Glomerular endothelial cell (primary cell): Measurements from ENCODE around the gene EIF4E3. TPM values are rescaled to one million over a fixed set of nuclear protein-coding genes. Genes with fewer than 3 reads are reported as not detected.

Source experiments
- DNase-seq: peaks from one replicate; pipeline ENCODE4 v3.0.0-alpha.2; 2011; ENCODE audit warnings: low read depth, low spot score; ENCODE audit errors: extremely low read depth
- total RNA-seq: library from RNA; depleted of rRNA; stranded (reverse); fragments of >200 nt; gene quantifications from 2 replicates; pipeline ENCODE4 v1.2.3, GENCODE V29; 2015

The EIF4E3 gene
- total RNA-seq, 1 donor from 2014 or later: 4.7 TPM

DNA sequence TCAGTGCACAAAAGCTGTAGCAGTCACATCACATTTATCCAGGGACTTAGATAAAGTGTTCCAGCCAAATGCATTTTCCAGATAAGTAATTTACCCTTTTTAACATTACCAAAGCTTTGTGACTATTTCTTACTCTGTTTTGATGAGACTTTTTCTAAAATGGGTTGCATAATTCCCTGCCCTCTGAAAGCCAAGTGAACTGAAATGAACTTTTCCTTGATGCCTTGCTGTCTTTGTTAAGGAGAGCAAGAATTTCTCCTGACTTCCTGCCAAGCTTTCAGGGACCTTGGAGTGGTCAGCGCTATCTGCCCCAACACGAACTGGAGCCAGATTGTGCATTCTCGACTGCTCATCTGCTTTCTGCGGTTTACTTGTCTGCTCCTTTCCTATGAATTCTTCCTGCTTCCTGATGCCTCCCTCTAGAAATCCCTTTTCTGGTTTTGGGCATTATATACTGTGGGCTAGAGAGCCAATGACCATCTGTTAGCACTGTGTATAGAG, 34.8 kb downstream of the EIF4E3 start:
- no peak for DNase-seq

DNA sequence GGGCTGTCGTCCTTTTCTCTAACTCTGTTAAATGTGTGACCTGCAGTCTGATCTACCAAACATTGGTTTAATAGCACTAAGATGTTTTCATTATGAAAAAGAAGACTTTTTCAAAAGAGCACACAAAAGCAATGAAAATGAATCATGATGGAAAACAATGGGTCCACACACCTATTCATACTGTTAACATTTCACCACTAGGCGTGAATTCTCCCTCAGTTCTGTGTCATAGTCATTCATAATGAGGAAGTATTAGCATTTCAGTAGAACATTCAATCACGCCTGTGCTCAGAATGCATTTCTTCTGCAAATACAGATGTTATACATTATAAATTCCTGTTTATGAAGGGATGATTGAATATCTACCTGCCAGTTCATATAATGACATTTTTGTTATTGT, 35.9 kb downstream of the EIF4E3 start:
- no peak for DNase-seq

DNA sequence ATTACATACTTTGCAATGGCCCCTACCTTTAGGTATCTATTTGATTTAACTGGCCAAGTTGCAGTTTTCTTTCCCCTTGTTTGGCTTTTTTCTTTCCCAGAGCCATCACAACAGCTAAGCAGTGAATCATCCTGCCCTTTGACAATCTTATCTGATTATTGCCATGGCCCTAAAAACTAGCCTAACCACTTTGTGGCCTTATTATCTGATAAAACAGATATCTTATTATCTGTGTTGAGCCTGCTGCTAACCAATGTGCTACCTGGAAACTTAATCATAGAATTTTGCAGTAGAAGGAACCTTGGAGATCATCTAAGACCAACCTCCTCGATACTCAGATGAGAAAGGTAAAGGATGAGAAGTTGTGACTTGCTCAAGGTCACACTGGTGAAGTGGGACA, 37.1 kb downstream of the EIF4E3 start:
- no peak for DNase-seq

DNA sequence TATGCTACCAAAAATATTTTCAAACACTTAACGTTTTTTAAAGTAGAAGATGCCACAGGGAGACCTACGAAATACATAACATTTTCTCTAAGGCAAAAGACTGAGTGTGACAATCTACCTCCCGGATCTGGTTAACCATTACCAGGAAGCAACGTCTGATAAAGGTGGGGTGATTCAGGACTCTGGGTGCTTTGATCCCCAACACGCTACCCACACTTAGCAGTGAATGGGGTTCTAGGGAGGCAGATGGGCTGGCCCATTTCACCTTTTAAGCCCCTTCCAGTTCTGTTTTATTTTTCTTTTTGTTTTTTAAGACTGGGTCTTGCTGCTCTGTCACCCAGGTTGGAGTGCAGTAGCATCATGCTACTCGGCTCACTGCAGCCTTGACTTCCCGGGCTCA, 39.5 kb downstream of the EIF4E3 start:
- DNase-seq: no peak

DNA sequence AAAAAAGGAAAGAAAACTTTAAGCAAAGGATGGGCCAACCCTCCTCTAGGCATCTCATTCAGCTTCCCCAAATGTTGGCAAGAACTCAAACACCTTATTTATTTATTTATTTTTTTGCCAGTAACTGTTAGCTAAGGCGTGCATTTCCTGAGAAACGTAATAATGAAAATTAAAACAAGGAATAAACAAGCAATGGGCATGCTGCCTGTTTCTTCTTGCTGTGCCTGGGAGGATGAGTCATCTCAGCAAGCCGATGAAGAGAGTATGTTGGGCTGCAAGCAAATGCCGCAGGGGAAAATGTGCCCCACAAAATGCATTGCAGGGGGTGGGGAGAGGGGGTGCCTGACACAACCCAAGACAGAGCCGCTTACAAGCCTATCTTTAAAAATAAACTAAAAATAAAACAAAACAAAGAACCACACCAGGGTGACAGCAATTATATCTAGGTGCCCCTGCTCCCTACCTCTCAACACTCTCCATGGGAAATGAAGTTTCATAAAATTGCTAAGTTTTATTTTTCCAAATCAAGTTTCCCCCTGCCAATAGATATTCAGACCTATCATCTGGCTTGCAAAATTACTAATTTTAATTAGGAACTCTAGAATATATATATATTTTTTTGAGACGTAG, 40.3 kb downstream of the EIF4E3 start:
- no peak for DNase-seq

DNA sequence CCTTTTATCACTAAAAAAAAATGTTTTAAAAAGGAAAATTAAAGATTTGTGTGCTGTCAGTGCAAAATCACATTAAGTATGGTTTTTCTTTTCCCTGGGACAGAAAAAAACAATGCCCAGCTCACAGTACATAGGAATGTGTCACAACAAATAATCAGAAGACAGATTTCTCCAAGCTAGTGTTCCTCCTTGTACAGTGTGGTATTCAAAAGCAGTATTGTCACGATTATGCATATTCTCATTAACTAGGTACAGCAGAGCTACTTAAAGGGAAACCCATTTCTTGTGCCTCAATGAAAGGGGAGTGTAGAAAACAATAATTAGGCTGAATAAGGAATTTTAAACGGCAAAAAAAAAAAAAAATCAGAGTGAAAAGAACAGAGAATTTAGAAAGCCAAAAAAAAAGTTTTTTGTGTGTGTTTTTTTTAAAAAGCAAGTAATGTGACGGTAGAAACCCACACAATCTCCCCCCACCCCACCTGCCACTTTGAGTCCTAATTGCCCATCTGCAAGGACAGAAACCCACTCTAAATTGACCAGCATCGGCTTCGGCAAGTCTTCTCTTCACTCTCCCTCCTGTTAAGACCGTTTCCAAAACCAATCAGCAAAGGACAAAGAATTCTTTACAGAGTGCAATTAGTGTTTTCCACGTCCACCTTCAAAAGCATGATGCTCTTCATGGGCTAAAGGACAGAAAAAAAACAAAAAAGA, 41.0 kb downstream of the EIF4E3 start:
- DNase-seq: no peak

DNA sequence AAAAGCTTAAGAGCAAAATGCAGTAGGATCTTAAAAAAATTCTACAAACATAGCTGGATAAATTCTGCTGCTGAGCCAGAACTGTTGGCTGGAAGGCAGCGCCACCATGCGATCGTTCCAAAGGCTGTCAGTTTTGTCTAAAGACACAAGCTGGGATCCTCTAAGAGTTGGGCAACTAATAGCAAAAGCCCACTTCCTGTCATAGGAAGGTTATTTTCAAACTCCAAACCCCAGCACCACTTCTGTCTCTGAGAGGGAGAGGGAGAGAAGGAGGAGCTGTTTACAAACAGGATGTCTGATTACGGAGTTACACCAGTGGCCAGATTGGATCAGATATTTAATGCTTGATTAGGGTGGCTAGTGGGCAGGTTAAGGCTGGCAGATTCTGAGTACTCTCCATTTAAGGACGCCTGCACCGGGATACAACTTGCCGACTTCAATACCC, 44.0 kb downstream of the EIF4E3 start:
- no peak for DNase-seq

DNA sequence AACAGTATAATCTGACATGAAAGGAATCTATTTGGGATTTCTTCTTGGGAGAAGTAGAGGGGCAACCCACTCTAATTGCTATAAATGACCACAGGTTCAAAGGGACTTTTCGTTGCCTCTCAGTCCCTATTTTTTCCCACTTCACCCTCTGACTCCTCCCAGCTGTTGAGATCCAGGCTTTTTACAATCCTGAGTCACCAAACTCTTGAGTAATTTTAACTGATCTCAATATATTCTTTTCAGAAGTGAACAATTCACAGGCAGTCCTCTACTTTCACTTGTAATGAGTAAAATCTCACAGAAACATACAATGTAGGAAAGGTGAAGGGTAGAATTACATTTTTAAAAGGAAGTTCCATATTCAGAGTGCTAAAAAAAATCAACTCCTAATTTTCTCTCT, 44.6 kb downstream of the EIF4E3 start:
- DNase-seq: no peak

DNA sequence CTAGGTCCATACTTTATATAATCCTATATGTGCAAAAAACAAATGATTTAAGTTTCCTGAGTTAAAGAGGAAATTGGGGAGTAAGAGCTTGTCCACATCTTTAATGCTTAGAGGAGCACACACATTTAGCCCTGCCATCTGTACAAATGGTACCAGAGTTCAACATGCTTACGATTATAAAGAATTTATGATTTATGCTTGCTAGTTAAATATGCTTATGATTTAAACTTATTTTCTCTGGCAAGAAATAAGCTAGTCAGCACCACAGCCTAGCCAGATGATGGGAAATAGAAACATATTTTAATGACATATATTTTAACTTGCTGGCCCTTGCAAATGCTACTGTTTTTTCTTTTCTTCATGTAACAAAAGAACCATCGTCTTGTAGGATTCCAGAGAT, 48.3 kb downstream of the EIF4E3 start:
- no peak for DNase-seq

DNA sequence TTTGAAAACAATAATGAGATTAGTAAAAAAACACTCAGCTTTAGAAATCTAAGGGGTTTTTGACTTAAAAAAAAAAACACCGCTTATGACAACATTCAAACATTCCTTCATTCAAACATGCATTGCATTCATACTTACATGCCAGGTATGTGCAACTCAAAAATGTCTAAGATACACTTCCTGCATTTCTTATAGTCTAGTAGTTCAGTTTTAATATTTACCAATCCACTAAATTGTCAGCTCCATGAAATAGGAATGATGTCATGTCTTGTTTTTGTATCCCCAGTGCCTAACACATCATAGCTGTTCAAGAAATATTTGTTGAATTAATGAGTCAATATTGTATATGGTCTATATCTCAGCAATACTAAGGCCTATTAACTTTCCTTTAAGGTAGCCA, 51.7 kb downstream of the EIF4E3 start:
- DNase-seq: no peak

DNA sequence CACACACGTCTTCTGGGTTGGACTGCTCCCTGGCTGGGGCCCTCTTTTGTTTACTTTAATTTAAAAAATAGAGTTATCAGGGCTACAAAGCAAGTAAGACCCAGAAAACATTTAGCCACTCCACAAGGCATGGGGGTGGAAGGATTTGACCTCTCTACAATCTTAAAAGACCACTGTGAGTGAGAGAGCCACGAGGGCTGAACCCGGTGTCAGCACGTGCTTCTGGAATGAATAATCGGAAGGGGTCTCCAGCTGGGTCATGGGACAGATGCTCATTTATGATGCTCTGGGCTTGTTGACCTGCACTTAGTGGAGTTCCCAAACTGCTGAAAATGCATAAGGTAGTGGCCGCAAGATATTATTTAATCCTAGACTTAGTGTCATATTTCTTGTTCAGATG, 52.4 kb downstream of the EIF4E3 start:
- DNase-seq: no peak

DNA sequence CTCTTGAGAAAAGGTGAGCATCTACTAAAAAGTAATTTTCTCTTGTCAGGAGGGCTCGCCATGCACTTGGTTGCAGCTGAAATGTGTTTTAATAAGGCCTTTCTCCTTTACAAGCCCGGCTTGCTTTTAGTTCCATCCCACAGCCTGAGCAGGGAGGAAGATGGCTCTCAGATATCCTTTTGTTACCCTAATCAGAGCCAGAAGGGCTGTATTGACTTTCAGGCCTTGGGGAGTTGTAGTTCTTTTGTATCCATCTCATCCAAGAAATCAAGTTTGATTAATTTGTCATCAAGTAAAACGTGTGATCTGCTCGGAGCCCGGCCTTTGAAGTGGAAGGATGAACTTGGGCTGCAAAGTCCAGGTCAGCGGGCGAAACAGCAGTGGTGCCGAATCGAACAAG, 52.9 kb downstream of the EIF4E3 start:
- no peak for DNase-seq

DNA sequence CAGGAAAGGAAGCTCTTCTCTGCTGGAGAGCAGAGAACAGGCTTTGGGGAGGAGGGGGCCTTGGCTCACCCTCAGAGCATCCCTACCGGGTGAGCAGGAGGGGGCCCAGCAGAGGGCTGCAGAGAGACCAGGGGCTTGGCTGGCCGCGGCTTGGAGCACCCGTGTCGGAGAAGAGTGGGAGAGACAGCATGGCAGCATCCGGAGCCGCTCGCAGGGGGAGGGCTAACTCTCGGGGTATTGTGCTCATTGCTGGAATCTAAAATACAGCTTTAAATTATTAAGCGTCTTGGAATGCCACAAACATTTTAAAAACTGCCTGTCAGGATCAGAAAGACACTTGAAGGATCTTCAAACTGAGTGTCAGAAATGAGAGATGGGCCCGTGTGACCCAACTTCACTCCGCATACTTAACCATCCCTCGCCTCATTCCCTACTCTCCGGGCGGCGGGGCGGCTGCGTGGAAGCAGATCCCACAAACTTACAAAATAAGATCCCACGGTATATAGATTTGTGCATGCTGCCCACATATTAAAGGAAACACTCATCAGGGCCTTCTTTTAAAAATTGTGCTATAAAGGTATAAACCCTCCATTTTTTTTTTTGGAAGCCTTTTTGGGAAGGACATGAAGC, 53.9 kb downstream of the EIF4E3 start:
- no peak for DNase-seq

DNA sequence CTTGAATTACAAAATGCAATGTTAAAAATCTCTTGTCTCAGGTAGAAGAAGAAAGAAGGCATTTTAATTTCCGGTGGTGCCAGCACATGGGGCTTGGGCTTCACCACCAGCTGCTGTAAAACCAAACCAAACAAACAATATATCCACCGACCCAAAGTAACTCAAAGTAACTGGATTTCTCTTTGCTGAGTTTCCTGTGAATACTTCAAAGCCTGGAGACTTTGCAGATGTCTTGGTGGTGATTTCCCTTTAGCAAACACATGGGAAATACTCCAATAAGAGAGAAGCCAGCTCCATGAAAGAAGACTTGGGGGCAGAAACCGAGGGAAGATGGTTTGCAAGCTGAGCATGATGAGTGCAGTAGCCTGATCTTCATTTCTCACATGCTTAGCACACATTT, 62.6 kb downstream of the EIF4E3 start:
- DNase-seq: no peak

DNA sequence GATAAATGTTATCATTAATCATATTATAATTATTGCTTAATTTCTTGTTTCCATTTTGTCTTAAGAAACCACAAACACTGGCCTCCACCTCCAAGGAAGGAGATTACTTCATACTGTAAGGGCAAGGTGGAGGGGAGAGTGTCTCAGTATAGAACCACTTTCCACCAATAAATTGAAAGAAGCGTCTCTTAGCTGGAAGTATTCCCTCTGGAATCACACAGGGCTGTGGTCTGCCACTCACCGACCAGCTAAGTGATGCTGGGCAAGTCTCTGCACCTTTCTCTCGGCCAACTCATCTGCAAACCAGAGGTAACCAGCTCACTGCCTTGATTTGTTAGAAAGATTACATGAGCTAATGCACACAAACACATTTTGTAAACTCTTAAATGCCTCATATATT, 63.1 kb downstream of the EIF4E3 start:
- no peak for DNase-seq

DNA sequence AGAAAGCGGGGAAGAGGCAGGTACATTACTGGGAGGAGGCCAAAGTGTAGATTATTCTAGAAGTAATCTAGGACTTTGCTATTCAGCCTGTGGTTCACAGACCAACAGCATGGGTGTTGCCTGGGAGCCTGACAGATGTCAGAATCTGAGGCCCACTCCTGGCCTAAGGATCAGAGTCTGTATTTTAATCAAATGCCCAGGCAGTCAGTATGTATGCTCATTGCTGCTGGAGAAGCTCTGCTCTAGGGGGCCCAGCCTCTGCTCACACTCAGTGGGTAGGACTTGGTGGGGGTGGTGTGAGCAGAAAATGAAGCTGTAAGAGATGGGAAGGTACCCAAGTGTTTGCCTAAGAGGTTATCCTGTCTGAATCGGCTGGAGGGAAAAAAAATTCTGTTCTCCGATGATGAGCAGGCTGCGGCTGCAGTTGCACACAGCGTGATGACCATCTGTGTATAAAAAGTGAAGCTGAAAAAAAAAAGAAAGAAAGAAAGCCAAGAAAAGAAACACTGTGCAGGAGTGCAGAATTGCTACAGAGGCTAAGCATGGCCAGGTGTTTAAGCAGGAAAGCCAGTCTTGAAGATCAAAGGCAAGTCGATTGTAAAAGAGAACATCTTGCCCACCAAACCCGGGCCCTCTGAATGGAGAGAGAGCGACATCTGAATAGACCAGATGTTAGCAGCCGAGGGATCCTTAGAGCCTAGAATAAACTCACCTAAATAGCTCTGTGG, 65.2 kb downstream of the EIF4E3 start:
- no peak for DNase-seq

DNA sequence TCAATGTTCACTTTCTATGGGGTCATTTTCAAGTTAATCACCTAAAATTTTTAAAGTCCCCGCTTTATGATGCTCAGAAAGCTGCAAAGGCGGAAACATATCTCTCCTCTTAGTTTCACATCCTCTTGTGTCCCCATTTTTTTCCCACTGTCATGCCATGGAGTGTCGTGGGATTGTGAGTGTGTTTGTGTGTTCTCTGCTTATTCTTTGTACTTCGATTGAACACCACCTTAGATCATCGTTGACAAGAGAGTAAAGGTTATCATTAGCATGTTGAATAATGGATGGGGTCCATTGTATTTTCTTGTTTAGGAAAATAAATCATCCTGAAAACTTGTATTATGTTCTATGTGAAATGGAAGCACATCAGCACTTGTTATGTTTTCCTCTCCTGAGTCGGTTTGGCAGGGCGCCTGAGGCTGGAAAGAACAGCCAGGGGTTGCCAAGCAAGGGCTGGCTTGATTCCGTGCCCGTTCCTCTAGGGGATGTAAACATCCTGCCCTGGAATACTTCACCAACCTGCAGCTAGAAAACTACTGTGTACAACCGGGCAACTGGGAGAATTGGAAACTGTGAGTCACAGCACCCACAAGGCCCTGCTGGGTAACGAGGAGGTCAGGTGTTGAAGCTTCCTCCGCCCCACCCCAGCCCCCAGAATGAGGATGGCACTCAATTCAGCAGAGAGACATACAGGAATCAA, 67.2 kb downstream of the EIF4E3 start:
- DNase-seq: peak; percentile 89

DNA sequence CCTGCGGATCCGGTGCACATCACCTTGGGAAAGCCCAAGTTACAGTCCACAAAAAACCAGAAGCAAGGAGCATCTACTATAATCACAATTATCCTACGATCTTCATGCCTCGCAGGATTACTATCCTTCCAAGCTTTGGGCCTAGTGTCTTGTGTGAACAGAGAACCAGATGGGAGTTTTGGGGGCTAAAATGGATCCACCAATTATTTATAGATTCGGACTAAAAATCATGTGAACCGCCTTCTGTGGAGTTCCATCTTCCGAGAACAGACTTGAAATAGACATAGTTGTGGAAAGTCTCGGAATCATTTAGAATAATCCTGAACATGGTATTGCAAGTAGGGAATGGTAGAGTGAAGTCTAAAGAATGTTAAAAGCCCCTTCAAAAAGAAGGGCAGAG, 70.1 kb downstream of the EIF4E3 start:
- no peak for DNase-seq

DNA sequence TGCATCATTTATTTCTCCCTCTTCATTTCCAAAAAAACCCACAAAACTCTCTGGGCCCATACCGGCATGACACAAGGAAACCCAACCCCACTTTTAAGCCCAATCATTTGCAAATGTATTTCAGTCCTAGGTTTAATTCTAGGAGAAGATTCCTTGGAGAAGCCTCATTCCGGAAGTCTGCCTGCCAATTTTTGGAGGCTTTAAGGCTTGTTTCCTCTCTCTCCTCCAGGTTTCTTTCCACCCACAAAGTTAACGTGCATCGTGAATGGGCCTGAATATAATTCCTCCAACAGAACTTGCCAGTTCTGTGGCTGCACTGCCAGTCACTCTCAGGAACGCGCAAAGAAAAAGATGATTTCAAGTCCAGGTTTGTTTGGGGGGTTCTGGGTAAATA, 71.8 kb downstream of the EIF4E3 start:
- DNase-seq: no peak

DNA sequence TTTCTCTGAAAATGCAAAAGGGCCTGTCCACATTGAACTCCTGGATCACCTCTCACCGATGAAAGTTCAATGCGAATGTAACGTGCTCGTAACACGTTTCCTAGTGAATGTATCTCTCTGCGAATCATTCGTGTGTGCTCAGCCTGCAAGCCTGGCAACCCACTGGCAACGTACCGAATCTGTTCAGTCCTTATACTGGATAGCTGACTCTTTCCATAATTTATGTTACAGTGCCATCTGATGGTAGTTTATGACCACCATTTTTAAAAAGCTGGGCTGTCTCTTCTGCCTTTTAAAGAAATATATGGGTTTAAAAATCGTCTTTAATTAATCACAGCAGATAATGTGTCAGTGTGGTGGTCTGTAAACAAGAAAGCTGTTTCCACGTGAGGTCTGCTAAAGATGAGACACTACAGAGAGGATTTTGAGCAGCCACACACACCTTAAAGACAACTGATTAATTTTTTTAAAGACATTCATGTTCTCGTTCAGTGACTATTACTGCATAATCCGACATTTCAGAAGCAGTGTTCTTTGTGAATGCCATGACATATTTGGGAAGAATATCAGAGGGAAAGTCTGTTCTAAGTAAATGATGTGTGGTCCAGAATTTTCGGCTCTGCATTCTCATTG, 72.3 kb downstream of the EIF4E3 start:
- peak; percentile 29 for DNase-seq
